SK-N-MC (cell line): ENCODE measurements around the gene ARHGEF7.

Source experiments
- DNase-seq: peaks from one replicate; pipeline ENCODE4 v3.0.0-alpha.2; 2011; ENCODE audit warnings: low read depth, low spot score
- H3K27ac ChIP-seq: fragments of 200-600 bp; sonication (generic); 2 replicates; pipeline ENCODE4 v1.5.1; 2016; ENCODE audit warnings: mixed run types
- H3K36me3 ChIP-seq: fragments of 200-600 bp; sonication (generic); 2 replicates; pipeline ENCODE4 v1.6.1; 2017; ENCODE audit warnings: antibody characterized with exemption, low read length, mixed read lengths; ENCODE audit not compliant: insufficient read depth
- H3K4me3 ChIP-seq: fragments of 200-600 bp; sonication (generic); 2 replicates; pipeline ENCODE4 v1.5.1; 2016
- H3K9ac ChIP-seq: fragments of 200-600 bp; sonication (generic); 2 replicates; pipeline ENCODE4 v1.8.0; 2017; ENCODE audit warnings: mixed run types, mixed read lengths; ENCODE audit not compliant: insufficient read length
- H3K9me3 ChIP-seq: fragments of 200-600 bp; sonication (generic); 2 replicates; pipeline ENCODE4 v1.6.1; 2017; ENCODE audit warnings: low read depth, mild to moderate bottlenecking, antibody characterized with exemption, low read length, moderate library complexity, mixed read lengths
- EZH2 ChIP-seq: fragments of 200-600 bp; sonication (generic); IDR thresholded peaks from one replicate; pipeline ENCODE4 v1.6.1; 2017; ENCODE audit warnings: antibody characterized with exemption
- FOXP2 ChIP-seq: optimal IDR thresholded peaks from 2 replicates; pipeline ENCODE3; 2011; ENCODE audit warnings: mild to moderate bottlenecking, moderate library complexity; ENCODE audit not compliant: insufficient read depth; ENCODE audit errors: extremely low read length, control extremely low read depth
- POLR2AphosphoS5 ChIP-seq: IDR thresholded peaks from 2 replicates; pipeline ENCODE4 v1.6.1; 2012; ENCODE audit warnings: mild to moderate bottlenecking, low read depth, low read length, borderline replicate concordance

The ARHGEF7 gene

DNA sequence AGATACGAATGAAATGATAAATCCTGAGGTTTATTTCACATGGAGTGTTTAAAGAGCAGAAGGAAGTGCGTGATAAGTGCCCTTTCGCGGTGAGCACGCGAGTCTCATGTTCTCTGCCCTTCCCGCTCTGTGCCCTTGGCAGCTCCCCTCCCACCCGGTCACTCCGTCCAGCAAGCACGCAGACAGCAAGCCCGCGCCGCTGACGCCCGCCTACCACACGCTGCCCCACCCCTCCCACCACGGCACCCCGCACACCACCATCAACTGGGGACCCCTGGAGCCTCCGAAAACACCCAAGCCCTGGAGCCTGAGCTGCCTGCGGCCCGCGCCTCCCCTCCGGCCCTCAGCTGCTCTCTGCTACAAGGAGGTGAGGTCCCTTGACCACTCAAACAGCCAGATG lies 167.9 kb downstream of the ARHGEF7 start:
- Histone ChIP-seq H3K36me3 (peaks cover 18% of the 10 kb centered on the region; the same call in 1 of the 2 replicates), H3K4me3 (no peak overlapping the region)
- TF ChIP-seq FOXP2 (no peak), EZH2 (no peak), POLR2AphosphoS5 (no peak)

DNA sequence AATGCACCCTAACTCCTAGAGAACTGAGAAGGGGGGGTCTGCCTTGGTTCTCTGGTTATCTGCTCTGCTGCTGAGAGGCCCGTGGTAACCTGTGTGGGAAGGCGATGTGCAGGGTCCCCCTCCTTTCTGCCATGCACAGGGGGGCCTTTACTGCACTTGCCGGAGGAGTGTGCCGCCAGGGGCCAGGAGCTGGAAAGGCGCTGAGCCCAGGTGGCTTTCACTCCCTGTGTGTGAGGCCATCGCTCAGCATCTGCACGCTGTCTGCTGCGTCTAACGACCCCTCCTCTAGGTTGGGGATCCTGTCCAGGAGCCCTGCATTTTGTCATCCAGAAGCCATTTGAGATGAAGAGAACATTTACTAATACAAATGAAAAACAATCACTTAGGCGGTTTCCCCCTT lies 168.3 kb downstream of the ARHGEF7 start:
- TF ChIP-seq FOXP2, result no peak
- no peak for TF ChIP-seq EZH2
- TF ChIP-seq POLR2AphosphoS5, result no peak
- Histone ChIP-seq H3K9me3 (no peaks in the 10 kb centered on the region), H3K4me3 (no peak overlapping the region), H3K36me3 (peaks cover 21% of the 10 kb centered on the region; the same call in 1 of the 2 replicates), H3K9ac (no peak overlapping the region), H3K27ac (no peak overlapping the region)
- DNase-seq, result no peak

More for the DNA sequence above, 167.9 kb downstream of the ARHGEF7 start:
- H3K27ac ChIP-seq, result no peak overlapping the region
- H3K9ac ChIP-seq, result no peak overlapping the region
- H3K9me3 ChIP-seq, result no peaks in the 10 kb centered on the region
- no peak for DNase-seq

- H3K9me3 ChIP-seq, result no peaks in the 10 kb centered on the region
- no peak for DNase-seq
- H3K27ac ChIP-seq, result no peak overlapping the region
- peaks cover 22% of the 10 kb centered on the region; the same call in 1 of the 2 replicates for H3K36me3 ChIP-seq
- no peak overlapping the region for H3K4me3 ChIP-seq
- TF ChIP-seq FOXP2, result no peak
- TF ChIP-seq POLR2AphosphoS5, result no peak
- TF ChIP-seq EZH2, result no peak
- H3K9ac ChIP-seq, result no peak overlapping the region
Observed at GRCh38 chr13:111283991-111284390, 168.9 kb downstream of the ARHGEF7 start.

DNA sequence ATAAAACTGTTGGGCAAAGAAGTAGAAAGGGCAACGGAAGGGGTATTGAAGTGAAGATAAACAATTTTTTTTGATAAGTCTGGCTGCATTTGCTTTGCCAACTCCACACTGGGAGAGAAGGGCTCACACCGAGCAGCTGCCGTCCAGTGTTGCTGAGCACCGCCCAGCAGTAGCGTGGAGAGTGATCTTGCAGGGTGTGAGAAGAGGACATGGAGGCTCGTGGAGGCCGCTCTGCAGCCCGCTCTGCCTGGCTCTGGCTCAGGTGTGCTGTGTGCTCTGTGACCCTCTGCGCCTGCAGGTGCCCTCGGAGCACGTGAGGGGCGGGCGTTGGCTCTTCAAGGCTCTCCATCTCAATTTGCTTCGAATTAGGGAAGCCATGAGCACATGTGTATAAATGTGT lies 169.5 kb downstream of the ARHGEF7 start:
- Histone ChIP-seq H3K9me3 (no peaks in the 10 kb centered on the region), H3K9ac (no peak overlapping the region), H3K27ac (no peak overlapping the region), H3K36me3 (peaks cover 22% of the 10 kb centered on the region), H3K4me3 (no peak overlapping the region)
- DNase-seq, result no peak
- TF ChIP-seq FOXP2 (no peak), POLR2AphosphoS5 (no peak), EZH2 (no peak)

DNA sequence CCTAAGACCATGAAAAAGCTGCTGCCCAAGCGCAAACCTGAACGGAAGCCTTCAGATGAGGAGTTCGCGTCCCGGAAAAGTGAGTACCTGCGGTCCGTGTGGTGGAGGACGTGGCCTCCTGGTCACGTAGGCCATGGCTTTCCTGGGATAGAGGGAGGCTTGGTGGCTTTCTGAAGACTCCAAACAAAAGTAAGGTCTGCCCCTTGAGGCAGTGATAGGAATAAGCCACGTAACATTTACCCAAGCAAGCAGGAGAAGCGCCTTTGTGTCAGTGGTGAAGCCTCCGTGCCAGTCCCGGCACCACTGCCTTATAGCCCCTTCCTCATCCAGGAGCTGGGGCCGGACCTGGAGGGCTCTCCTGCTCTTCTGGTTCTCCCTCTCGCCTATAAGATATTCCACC lies 171.1 kb downstream of the ARHGEF7 start:
- H3K4me3 ChIP-seq, result no peak overlapping the region
- no peak overlapping the region for H3K27ac ChIP-seq
- no peaks in the 10 kb centered on the region for H3K9me3 ChIP-seq
- DNase-seq, result no peak
- H3K36me3 ChIP-seq, result peaks cover 16% of the 10 kb centered on the region
- TF ChIP-seq EZH2, result no peak
- no peak for TF ChIP-seq FOXP2
- no peak for TF ChIP-seq POLR2AphosphoS5
- no peak overlapping the region for H3K9ac ChIP-seq

DNA sequence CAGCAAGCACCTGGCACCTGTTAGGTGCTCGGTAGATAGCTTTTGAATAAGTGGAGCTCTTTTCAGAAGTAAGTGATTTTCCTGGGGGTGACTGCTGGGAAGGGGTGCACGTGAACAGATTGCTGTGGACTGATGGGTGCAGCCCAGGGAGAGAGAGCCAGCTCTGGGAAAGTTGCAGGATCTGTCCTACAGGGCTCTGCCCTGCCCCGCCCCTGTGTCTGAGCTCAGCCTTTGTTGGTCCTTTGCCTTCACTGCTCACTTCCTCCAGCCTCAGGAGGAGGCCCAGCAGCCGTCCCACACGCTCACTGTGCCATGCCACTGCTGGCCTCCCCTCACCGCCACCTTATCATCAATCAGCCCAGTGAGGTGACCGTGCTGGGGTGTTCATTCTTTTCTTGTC lies 171.6 kb downstream of the ARHGEF7 start:
- Histone ChIP-seq H3K9me3 (no peaks in the 10 kb centered on the region), H3K4me3 (no peak overlapping the region), H3K36me3 (peaks cover 14% of the 10 kb centered on the region), H3K27ac (no peak overlapping the region), H3K9ac (no peak overlapping the region)
- no peak for DNase-seq
- TF ChIP-seq FOXP2, result no peak
- TF ChIP-seq POLR2AphosphoS5, result no peak
- no peak for TF ChIP-seq EZH2

DNA sequence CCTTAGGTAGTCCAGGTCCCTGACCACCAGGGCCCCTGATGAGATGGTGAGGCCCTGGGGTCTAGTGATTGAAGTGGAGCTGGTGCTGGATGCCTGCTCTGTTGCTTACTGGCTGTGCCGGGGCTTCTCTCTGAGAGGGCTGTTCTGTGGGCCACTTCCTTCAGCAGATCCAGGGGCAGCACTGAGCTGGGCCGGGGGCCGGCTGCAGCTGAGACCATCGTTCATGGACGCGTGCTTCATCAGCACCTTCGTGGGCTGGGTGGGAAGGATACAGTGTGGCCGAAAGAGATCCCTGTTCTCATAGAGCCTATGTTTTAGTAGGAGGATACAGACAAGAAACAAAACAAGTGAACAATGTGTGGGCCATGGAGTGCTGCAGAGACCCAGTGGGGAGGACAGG lies 172.1 kb downstream of the ARHGEF7 start:
- no peak overlapping the region for H3K27ac ChIP-seq
- no peaks in the 10 kb centered on the region for H3K9me3 ChIP-seq
- no peak overlapping the region for H3K9ac ChIP-seq
- TF ChIP-seq EZH2 (no peak), POLR2AphosphoS5 (no peak), FOXP2 (no peak)
- DNase-seq, result no peak
- H3K36me3 ChIP-seq, result peaks cover 16% of the 10 kb centered on the region
- no peak overlapping the region for H3K4me3 ChIP-seq

DNA sequence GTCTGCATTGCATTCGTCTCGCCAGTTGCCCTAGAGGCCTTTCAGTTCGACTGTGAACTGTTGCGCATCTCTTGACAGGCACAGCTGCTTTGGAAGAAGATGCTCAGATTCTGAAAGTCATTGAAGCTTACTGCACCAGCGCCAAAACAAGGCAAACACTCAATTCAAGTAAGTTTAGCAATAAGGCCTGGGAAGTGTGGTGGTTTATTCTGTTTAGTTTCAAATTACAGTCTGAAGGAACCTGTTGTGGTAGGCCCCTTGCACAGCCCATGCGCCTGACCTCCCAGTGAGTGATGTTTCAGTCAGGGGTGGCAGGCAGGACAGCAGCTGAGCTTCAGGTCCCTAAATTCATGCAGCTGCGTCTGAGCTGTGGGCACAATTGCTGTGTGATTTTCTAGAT lies 173.2 kb downstream of the ARHGEF7 start:
- H3K36me3 ChIP-seq, result peaks cover 15% of the 10 kb centered on the region
- no peak for DNase-seq
- no peak for TF ChIP-seq POLR2AphosphoS5
- H3K27ac ChIP-seq, result no peak overlapping the region
- H3K9ac ChIP-seq, result no peak overlapping the region
- H3K4me3 ChIP-seq, result no peak overlapping the region
- no peaks in the 10 kb centered on the region for H3K9me3 ChIP-seq

GRCh38 chr13:111289251-111289650 lies 174.1 kb downstream of the ARHGEF7 start:
- Histone ChIP-seq H3K9me3 (no peaks in the 10 kb centered on the region), H3K27ac (no peak overlapping the region), H3K36me3 (peaks cover 6% of the 10 kb centered on the region), H3K9ac (no peak overlapping the region), H3K4me3 (no peak overlapping the region)
- TF ChIP-seq FOXP2, result no peak
- TF ChIP-seq POLR2AphosphoS5, result no peak
- no peak for TF ChIP-seq EZH2
- DNase-seq, result no peak

DNA sequence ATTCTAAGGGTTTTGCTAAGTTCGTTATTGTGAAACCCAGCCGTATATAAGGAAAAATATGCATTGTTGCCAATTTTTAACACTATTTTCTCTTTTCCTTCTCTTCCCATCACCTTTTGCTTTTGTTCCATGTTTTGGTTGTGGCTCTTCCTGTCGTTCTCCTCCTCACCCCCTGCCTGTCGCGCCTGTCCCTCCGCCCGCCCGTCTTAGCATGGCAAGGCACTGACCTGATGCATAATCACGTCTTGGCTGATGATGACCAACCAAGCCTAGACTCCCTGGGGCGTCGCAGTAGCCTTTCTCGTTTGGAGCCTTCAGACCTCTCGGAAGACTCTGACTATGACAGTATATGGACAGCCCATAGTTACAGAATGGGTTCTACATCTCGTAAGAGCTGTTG lies 176.8 kb downstream of the ARHGEF7 start:
- no peak overlapping the region for H3K4me3 ChIP-seq
- no peaks in the 10 kb centered on the region for H3K9me3 ChIP-seq
- no peak overlapping the region for H3K27ac ChIP-seq
- H3K9ac ChIP-seq, result no peak overlapping the region
- TF ChIP-seq FOXP2 (no peak), EZH2 (no peak), POLR2AphosphoS5 (no peak)
- DNase-seq, result no peak
- H3K36me3 ChIP-seq, result peaks cover 6% of the 10 kb centered on the region
